Glomerular endothelial cell (primary cell): ENCODE measurements around the gene TUBA1C. TPM values are rescaled to one million over a fixed set of nuclear protein-coding genes. Genes with fewer than 3 reads are reported as not detected.
"Not testable (repeated sequence)": the region's sequence is repeated elsewhere in the genome, so short reads cannot be mapped to it uniquely, and the experiment has no call there.

Experiments
- DNase-seq: peaks from one replicate; pipeline ENCODE4 v3.0.0-alpha.2; 2011; ENCODE audit warnings: low read depth, low spot score; ENCODE audit errors: extremely low read depth
- total RNA-seq: library from RNA; depleted of rRNA; stranded (reverse); fragments of >200 nt; gene quantifications from 2 replicates; pipeline ENCODE4 v1.2.3, GENCODE V29; 2015

Gene TUBA1C
- total RNA-seq, 1 donor from 2014 or later: 561 TPM

- DNase-seq: not testable (repeated sequence)
Observed at GRCh38 chr12:49255456-49255855, 9.4 kb upstream of the TUBA1C start.

GRCh38 chr12:49255857-49256637, 8.8 kb upstream of the TUBA1C start:
- no peak for DNase-seq

- DNase-seq: not testable (repeated sequence)
Observed at GRCh38 chr12:49257508-49258184, 7.2 kb upstream of the TUBA1C start.

- DNase-seq: no peak
Observed at GRCh38 chr12:49259452-49259851, 5.4 kb upstream of the TUBA1C start.

- no peak for DNase-seq
Observed at GRCh38 chr12:49260166-49260565, 4.7 kb upstream of the TUBA1C start.

GRCh38 chr12:49260571-49261363, 4.1 kb upstream of the TUBA1C start:
- no peak for DNase-seq

DNA sequence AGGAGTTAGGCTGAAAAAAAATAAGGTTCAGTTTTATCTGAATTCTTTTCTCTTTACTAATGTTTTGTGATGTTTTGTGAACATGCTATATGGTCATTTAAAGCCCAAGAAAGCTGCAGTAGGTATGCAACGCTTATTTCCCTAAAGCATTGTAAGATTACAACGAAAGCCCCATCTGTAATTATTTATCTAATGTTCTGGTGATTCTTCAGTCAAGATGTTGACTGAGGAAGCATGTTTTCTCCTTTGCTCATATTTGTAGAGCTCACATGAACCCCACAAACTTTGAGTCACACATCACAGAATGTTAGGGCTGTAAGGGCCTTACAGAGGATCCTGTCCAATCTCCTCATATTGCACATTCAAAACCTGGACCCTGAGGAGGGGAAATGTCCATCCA, 3.2 kb upstream of the TUBA1C start:
- DNase-seq: no peak

DNA sequence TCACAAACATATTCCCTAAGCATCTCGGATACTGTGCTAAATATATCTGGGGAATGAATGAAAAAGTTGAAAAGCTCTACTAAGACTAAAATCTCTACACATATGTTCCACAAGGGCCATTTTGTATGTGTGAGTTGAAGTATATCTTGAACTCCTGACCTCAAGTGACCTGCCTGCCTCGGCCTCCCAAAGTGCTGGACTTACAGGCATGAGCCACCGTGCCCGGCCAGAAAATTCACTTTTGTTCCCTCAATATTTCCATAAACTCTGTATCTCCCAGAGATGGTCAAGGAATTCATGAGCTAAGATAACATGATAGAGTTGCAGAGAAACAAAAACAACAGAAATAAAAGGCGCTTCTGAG, 1.5 kb upstream of the TUBA1C start:
- no peak for DNase-seq

DNA sequence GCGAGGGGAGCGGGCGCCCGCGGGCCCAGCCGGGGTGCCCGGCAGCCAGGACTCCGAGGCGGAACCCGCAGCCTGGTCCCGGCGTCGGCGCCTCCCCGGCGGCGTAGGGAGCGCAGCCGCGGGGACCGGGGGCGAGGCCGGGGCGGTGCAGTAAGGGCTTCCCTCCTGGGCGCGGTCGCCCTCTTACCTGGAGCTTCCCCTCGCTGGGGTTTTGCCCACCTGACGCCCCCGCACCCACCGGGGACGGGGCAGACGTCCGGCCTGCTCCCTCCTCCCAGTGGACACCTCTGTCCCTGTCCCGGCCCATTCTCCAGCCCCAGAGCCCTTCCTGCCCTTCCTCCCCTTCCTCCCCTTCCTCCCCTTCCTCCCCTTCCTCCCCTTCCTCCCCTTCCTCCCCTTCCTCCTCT, 413 bp upstream of the TUBA1C start:
- no peak for DNase-seq

GRCh38 chr12:49269191-49269590, 4.3 kb downstream of the TUBA1C start:
- not testable (repeated sequence) for DNase-seq

- no peak for DNase-seq
Observed at GRCh38 chr12:49272790-49273725, 8.2 kb downstream of the TUBA1C start.

- no peak for DNase-seq
Observed at GRCh38 chr12:49273726-49274395, 9.0 kb downstream of the TUBA1C start.

GRCh38 chr12:49274396-49275069, 9.7 kb downstream of the TUBA1C start:
- DNase-seq: no peak

GRCh38 chr12:49276304-49277290, 11.7 kb downstream of the TUBA1C start:
- DNase-seq: no peak

DNA sequence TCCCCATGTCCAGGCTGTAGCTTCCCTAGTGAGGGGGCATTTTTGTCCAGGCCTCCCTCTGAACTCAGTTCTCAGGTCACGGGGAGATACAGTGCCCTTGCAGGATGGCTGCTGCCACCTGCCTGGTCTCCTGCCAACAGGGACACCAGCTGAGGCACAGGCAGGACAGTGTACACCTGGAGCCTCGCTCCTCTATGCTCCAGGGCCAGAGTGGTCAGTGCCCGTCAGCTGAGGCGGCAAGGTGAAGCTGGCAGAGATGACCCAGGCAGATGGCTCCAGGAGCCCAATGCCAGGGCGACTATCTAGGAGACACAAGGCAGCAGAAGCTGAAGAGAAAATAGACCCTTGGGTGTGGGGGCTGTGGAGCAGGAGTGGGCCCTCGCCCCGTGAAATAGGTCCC, 12.6 kb downstream of the TUBA1C start:
- DNase-seq: no peak

GRCh38 chr12:49279706-49280159, 14.9 kb downstream of the TUBA1C start:
- DNase-seq: no peak

DNA sequence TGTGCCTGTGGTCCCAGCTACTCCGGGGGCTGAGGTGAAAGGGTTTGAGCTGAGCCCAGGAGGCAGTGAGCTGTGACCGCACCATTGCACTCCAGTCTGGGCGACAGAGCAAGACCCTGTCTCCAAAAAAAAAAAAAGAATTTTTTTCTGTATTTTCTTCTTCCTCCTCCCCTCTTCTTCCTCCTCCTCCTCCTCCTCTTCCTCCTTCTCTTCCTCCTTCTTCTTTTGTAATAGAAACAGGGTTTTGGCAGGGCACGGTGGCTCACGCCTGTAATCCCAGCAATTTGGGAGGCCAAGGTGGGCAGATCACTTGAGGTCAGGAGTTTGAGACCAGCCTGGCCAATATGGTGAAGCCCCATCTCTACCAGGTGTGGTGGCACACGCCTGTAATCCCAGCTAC, 15.7 kb downstream of the TUBA1C start:
- DNase-seq: not testable (repeated sequence)

GRCh38 chr12:49282302-49282701, 17.4 kb downstream of the TUBA1C start:
- no peak for DNase-seq
